K562 treated with DMSO at 1 percent for 4 hours (cell line): ENCODE results near the gene OTOR. TPM values are rescaled to one million over a fixed set of nuclear protein-coding genes. Genes with fewer than 3 reads are reported as not detected.

Source experiments
- total RNA-seq: library from RNA; unstranded; fragments of 300-600 nt; gene quantifications from 2 replicates; pipeline ENCODE4 v1.2.3, GENCODE V29; 2022; ENCODE audit not compliant: insufficient read depth

Gene OTOR
- total RNA-seq = not detected in 2 replicates

GRCh38 chr20:16748308-16748900 is at the start of gene OTOR:
TSS of gene OTOR (plus strand) at chr20:16748358. CDS start at chr20:16748402, 44 bp downstream.

GRCh38 chr20:16729565-16730460 is 18.3 kb upstream of the OTOR start, which contains the start of gene SNRPB2:
TSS of gene SNRPB2 (plus strand) at chr20:16730026. CDS start at chr20:16731703, 1,677 bp downstream.

Other genes starting within 250 kb of the OTOR start
- 4.6 and 10.5 TPM in 2 replicates for gene KIF16B, start 174.9 kb upstream of the OTOR start, total RNA-seq
- gene SNRPB2, start 18.3 kb upstream of the OTOR start, total RNA-seq = 27.0 and 34.4 TPM in 2 replicates